ENCODE data around the gene HSBP1L1. TPM values are rescaled to one million over a fixed set of nuclear protein-coding genes. Genes with fewer than 3 reads are reported as not detected.

HSBP1L1 gene
- total and polyA plus RNA-seq, 2 of the 13 experiments (the other 11 are each of a cell fraction or from before 2014, with no cell fraction given) = 22.6 to 45.1 TPM

- TF ChIP-seq USF2 (IDR thresholded peaks at IDR 0.05; ENCODE audit: low read depth, low read length) (no peak), USF2 (CRISPR knock-in tag; IDR thresholded peaks at IDR 0.05; ENCODE audit: borderline replicate concordance) (no peak), PLRG1 (conservative IDR thresholded peaks at IDR 0.05) (no peak), TBX3 (IDR thresholded peaks at IDR 0.05; ENCODE audit: borderline replicate concordance) (peak; percentile 32; the same call in 1 of the 2 replicates), NFIB (CRISPR knock-in tag; IDR thresholded peaks at IDR 0.05; ENCODE audit: borderline replicate concordance) (no peak), GFI1 (CRISPR knock-in tag; IDR thresholded peaks at IDR 0.05; ENCODE audit: borderline replicate concordance) (no peak), ELF3 (CRISPR knock-in tag; IDR thresholded peaks at IDR 0.05) (no peak), CEBPZ (IDR thresholded peaks at IDR 0.05; ENCODE audit: low read length) (no peak), NR1H2 (CRISPR knock-in tag; IDR thresholded peaks at IDR 0.05; ENCODE audit: borderline replicate concordance, low read depth) (no peak), ZMYM2 (CRISPR knock-in tag; IDR thresholded peaks at IDR 0.05) (no peak), REL (CRISPR knock-in tag; conservative IDR thresholded peaks at IDR 0.05) (no peak), ATF4 (CRISPR knock-in tag; IDR thresholded peaks at IDR 0.05) (no peak), ZNF501 (CRISPR knock-in tag; IDR thresholded peaks at IDR 0.05) (peak; percentile 42; the same call in 1 of the 2 replicates), MIER2 (CRISPR knock-in tag; IDR thresholded peaks at IDR 0.05) (no peak), PPARG (CRISPR knock-in tag; conservative IDR thresholded peaks at IDR 0.05) (no peak), ZNF362 (CRISPR knock-in tag; IDR thresholded peaks at IDR 0.05; ENCODE audit: borderline replicate concordance) (peak; percentile 65; the same call in 1 of the 2 replicates), ZNF430 (CRISPR knock-in tag; IDR thresholded peaks at IDR 0.05) (0 out of 2 replicates have a peak, but pooled peaks have one; percentile 28), ATF7 (IDR thresholded peaks at IDR 0.05) (no peak), ATF7 (CRISPR knock-in tag; IDR thresholded peaks at IDR 0.05) (peak; percentile 58; the same call in 1 of the 2 replicates), ZBTB42 (CRISPR knock-in tag; IDR thresholded peaks at IDR 0.05) (no peak), ZNF382 (CRISPR knock-in tag; IDR thresholded peaks at IDR 0.05; ENCODE audit: borderline replicate concordance) (no peak), ZNF335 (CRISPR knock-in tag; IDR thresholded peaks at IDR 0.05) (no peak), HNF4A (CRISPR knock-in tag; IDR thresholded peaks at IDR 0.05) (peak; percentile 86), ZNF672 (CRISPR knock-in tag; IDR thresholded peaks at IDR 0.05) (no peak), CBX2 (IDR thresholded peaks at IDR 0.05; ENCODE audit: low read depth, low read length) (no peak), CBX2 (CRISPR knock-in tag; IDR thresholded peaks at IDR 0.05; ENCODE audit: low read depth) (no peak)
These were observed 20.7 kb downstream of the HSBP1L1 start (continued) for GRCh38 chr18:79985172-79985571.

Measured in HepG2 (cell line).